Smooth muscle cell (in vitro differentiated cells): ENCODE measurements around the gene MARCO. TPM values are rescaled to one million over a fixed set of nuclear protein-coding genes. Genes with fewer than 3 reads are reported as not detected.
"Not testable (repeated sequence)": the region's sequence is repeated elsewhere in the genome, so short reads cannot be mapped to it uniquely, and the experiment has no call there.

Experiments
- DNase-seq: peaks from one replicate; lab custom pipeline; 2025; ENCODE audit not compliant: unreplicated experiment; lab: John Stamatoyannopoulos, UW
- H2AFZ ChIP-seq: fragments of 200-600 bp; sonication (generic); 2 replicates; pipeline ENCODE4 v1.6.0; 2016; ENCODE audit warnings: antibody characterized with exemption, low read depth, mild to moderate bottlenecking
- H3F3A ChIP-seq: fragments of 200-600 bp; sonication (generic); 2 replicates; pipeline ENCODE4 v1.6.0; 2017; ENCODE audit warnings: antibody characterized with exemption, low read depth
- H3K27ac ChIP-seq: fragments of 200-600 bp; sonication (generic); 2 replicates; pipeline ENCODE4 v1.5.1; 2016; ENCODE audit warnings: low read depth, mild to moderate bottlenecking
- H3K27me3 ChIP-seq: fragments of 200-600 bp; sonication (generic); 2 replicates; pipeline ENCODE4 v1.6.1; 2016; ENCODE audit warnings: low read depth, mild to moderate bottlenecking
- H3K36me3 ChIP-seq: fragments of 200-600 bp; sonication (generic); 2 replicates; pipeline ENCODE4 v1.5.1; 2016; ENCODE audit warnings: low read depth
- H3K4me1 ChIP-seq: fragments of 200-600 bp; sonication (generic); 2 replicates; pipeline ENCODE4 v1.5.1; 2016; ENCODE audit warnings: low read depth
- H3K4me2 ChIP-seq: fragments of 200-600 bp; sonication (generic); 2 replicates; pipeline ENCODE4 v1.6.0; 2016; ENCODE audit warnings: mild to moderate bottlenecking
- H3K4me3 ChIP-seq: fragments of 200-600 bp; sonication (generic); 2 replicates; pipeline ENCODE4 v1.5.1; 2016; ENCODE audit warnings: mild to moderate bottlenecking
- H3K79me2 ChIP-seq: fragments of 200-600 bp; sonication (generic); 2 replicates; pipeline ENCODE4 v1.6.0; 2016; ENCODE audit warnings: low read depth, mild to moderate bottlenecking
- H3K9ac ChIP-seq: fragments of 200-600 bp; sonication (generic); 2 replicates; pipeline ENCODE4 v1.6.0; 2016; ENCODE audit warnings: low read depth
- H3K9me3 ChIP-seq: fragments of 200-600 bp; sonication (generic); replicated peaks from 2 replicates; pipeline ENCODE4 v1.5.1; 2016; ENCODE audit warnings: low read depth
- H4K20me1 ChIP-seq: fragments of 200-600 bp; sonication (generic); 2 replicates; pipeline ENCODE4 v1.6.0; 2016; ENCODE audit warnings: low read depth
- CTCF ChIP-seq: fragments of 200-600 bp; sonication (generic); IDR thresholded peaks from 2 replicates; pipeline ENCODE4 v1.5.1; 2017; ENCODE audit warnings: borderline replicate concordance, mild to moderate bottlenecking, antibody characterized with exemption; ENCODE audit not compliant: insufficient read depth, poor library complexity, severe bottlenecking
- WGBS: methylation state at CpG from one replicate; pipeline ENCODE4 v1.1.7; 2016; ENCODE audit warnings: low lambda C conversion rate; 5-methylcytosine and 5-hydroxymethylcytosine counted together
- polyA plus RNA-seq: library from polyadenylated mRNA; unstranded; fragments of >200 nt; fragmentation: Nextera tagmentation; extraction: Ambion mirVana; gene quantifications from 2 replicates; pipeline ENCODE4 v1.2.1, GENCODE V29; 2016
- total RNA-seq: library from RNA; depleted of rRNA; stranded (reverse); fragments of >200 nt; gene quantifications from 2 replicates; pipeline ENCODE4 v1.2.3, GENCODE V29; 2014

MARCO gene
- total and polyA plus RNA-seq, 2 experiments from 2014 or later = not detected

GRCh38 chr2:118940486-118941120 is 1.4 kb upstream of the MARCO start:
- no peak for DNase-seq
- no peaks in the 10 kb centered on the region for H3K9me3 ChIP-seq
- no peak overlapping the region for H2AFZ ChIP-seq
- TF ChIP-seq CTCF = no peak
- no peak overlapping the region for H3K27ac ChIP-seq
- no peaks in the 10 kb centered on the region for H3K4me1 ChIP-seq
- WGBS = 88% methylated on average over 9 of the region's 9 CpGs
- H3K4me2 ChIP-seq = no peak overlapping the region
- H3F3A ChIP-seq = no peaks in the 10 kb centered on the region
- H3K27me3 ChIP-seq = peaks cover 32% of the 10 kb centered on the region
- no peak overlapping the region for H3K9ac ChIP-seq
- H3K4me3 ChIP-seq = no peak overlapping the region
- H3K36me3 ChIP-seq = no peaks in the 10 kb centered on the region
- H3K79me2 ChIP-seq = no peaks in the 10 kb centered on the region
- no peaks in the 10 kb centered on the region for H4K20me1 ChIP-seq

GRCh38 chr2:118943286-118943685 is 1.3 kb downstream of the MARCO start:
- H2AFZ ChIP-seq = no peak overlapping the region
- no peaks in the 10 kb centered on the region for H4K20me1 ChIP-seq
- H3F3A ChIP-seq = no peaks in the 10 kb centered on the region
- no peaks in the 10 kb centered on the region for H3K36me3 ChIP-seq
- H3K27ac ChIP-seq = no peak overlapping the region
- peaks cover 33% of the 10 kb centered on the region for H3K27me3 ChIP-seq
- no peak for DNase-seq
- H3K9ac ChIP-seq = no peak overlapping the region
- no peak overlapping the region for H3K4me3 ChIP-seq
- no peaks in the 10 kb centered on the region for H3K79me2 ChIP-seq
- H3K4me2 ChIP-seq = no peak overlapping the region
- 67% methylated on average over 2 of the region's 2 CpGs for WGBS
- TF ChIP-seq CTCF = no peak
- H3K4me1 ChIP-seq = no peaks in the 10 kb centered on the region
- H3K9me3 ChIP-seq = no peaks in the 10 kb centered on the region

DNA sequence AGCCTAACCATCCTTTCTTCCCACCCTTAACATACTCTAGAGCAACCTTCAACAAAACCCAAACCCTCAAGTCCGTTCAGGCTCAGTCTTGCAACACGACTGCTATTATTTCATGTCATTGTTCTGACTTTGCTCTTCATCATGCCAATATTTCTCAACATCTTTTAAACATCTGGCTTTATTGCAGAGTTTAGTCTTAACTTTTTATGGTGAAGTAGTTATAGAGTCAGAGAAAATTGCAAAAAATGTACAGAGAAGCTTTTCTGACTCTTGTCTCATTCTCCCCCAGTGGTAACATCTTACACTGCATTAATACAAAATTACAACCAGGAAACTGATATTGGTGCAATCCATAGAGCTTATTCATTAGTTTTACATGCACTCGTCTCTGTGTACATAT is 3.9 kb downstream of the MARCO start:
- no peak overlapping the region for H2AFZ ChIP-seq
- no peaks in the 10 kb centered on the region for H3K4me1 ChIP-seq
- H3K9me3 ChIP-seq = no peaks in the 10 kb centered on the region
- H3K4me2 ChIP-seq = no peak overlapping the region
- no peaks in the 10 kb centered on the region for H3K36me3 ChIP-seq
- H3K4me3 ChIP-seq = no peak overlapping the region
- H4K20me1 ChIP-seq = no peaks in the 10 kb centered on the region
- no peaks in the 10 kb centered on the region for H3F3A ChIP-seq
- no peaks in the 10 kb centered on the region for H3K79me2 ChIP-seq
- no peak for TF ChIP-seq CTCF
- WGBS = 82% methylated on average over 3 of the region's 3 CpGs
- no peak overlapping the region for H3K27ac ChIP-seq
- H3K27me3 ChIP-seq = peaks cover 30% of the 10 kb centered on the region
- DNase-seq = no peak
- H3K9ac ChIP-seq = no peak overlapping the region

- H3K9ac ChIP-seq, H3K27ac ChIP-seq: not testable (repeated sequence)
- WGBS = 61% methylated on average over 3 of the region's 3 CpGs
These were observed 6.3 kb downstream of the MARCO start for GRCh38 chr2:118948266-118948665.

More at GRCh38 chr2:118948266-118948665, 6.3 kb downstream of the MARCO start:
- not testable (repeated sequence) for DNase-seq, H3F3A ChIP-seq, H3K4me1 ChIP-seq, H3K79me2 ChIP-seq, H3K4me2 ChIP-seq, H4K20me1 ChIP-seq, H3K4me3 ChIP-seq, H3K36me3 ChIP-seq, H2AFZ ChIP-seq, H3K9me3 ChIP-seq
- peaks cover 12% of the 10 kb centered on the region for H3K27me3 ChIP-seq
